Measurements from ENCODE around the gene ZNF236.

ZNF236 gene

GRCh38 chr18:76936877-76937276 is 114.5 kb downstream of the ZNF236 start:
- peaks cover 54% of the 10 kb centered on the region for H3K36me3 ChIP-seq (ENCODE audit: insufficient read depth, low read length)
- H3F3A ChIP-seq (ENCODE audit: insufficient read depth, low read length), result no peaks in the 10 kb centered on the region
- no peak overlapping the region for H3K4me2 ChIP-seq (ENCODE audit: low read length)
- no peak overlapping the region for H3K9ac ChIP-seq (ENCODE audit: low read length)
- TF ChIP-seq CTCF (IDR thresholded peaks at IDR 0.05; ENCODE audit: low read length), result no peak
- no peak for TF ChIP-seq EZH2 (IDR thresholded peaks at IDR 0.05; ENCODE audit: borderline replicate concordance, low read length)
- no peak overlapping the region for H3K27ac ChIP-seq (ENCODE audit: low read depth, low read length, poor library complexity, severe bottlenecking)
- no peak overlapping the region for H2AFZ ChIP-seq (ENCODE audit: low read length)
- H3K79me2 ChIP-seq (ENCODE audit: insufficient read depth, low read length), result no peaks in the 10 kb centered on the region
- no peak overlapping the region for H3K4me3 ChIP-seq (ENCODE audit: low read depth, low read length, poor library complexity, severe bottlenecking)
- no peaks in the 10 kb centered on the region for H4K20me1 ChIP-seq (ENCODE audit: insufficient read depth, low read length)
- no peaks in the 10 kb centered on the region for H3K9me2 ChIP-seq (ENCODE audit: low read depth, low read length)
- H3K4me1 ChIP-seq (ENCODE audit: insufficient read depth, low read length, severe bottlenecking), result no peaks in the 10 kb centered on the region
- no peaks in the 10 kb centered on the region for H3K27me3 ChIP-seq (ENCODE audit: insufficient read depth, low read length)
- no peaks in the 10 kb centered on the region for H3K9me3 ChIP-seq (ENCODE audit: low read length)

- Histone ChIP-seq H3K9me2 (ENCODE audit: low read depth, low read length) (no peaks in the 10 kb centered on the region), H3K4me1 (ENCODE audit: insufficient read depth, low read length, severe bottlenecking) (no peaks in the 10 kb centered on the region), H3K27ac (ENCODE audit: low read depth, low read length, poor library complexity, severe bottlenecking) (no peak overlapping the region), H3K27me3 (ENCODE audit: insufficient read depth, low read length) (no peaks in the 10 kb centered on the region), H3K79me2 (ENCODE audit: insufficient read depth, low read length) (no peaks in the 10 kb centered on the region), H4K20me1 (ENCODE audit: insufficient read depth, low read length) (no peaks in the 10 kb centered on the region), H3K9me3 (ENCODE audit: low read length) (no peaks in the 10 kb centered on the region), H3K36me3 (ENCODE audit: insufficient read depth, low read length) (peaks cover 48% of the 10 kb centered on the region), H3K4me3 (ENCODE audit: low read depth, low read length, poor library complexity, severe bottlenecking) (no peak overlapping the region), H3K4me2 (ENCODE audit: low read length) (no peak overlapping the region), H3F3A (ENCODE audit: insufficient read depth, low read length) (no peaks in the 10 kb centered on the region), H2AFZ (ENCODE audit: low read length) (no peak overlapping the region), H3K9ac (ENCODE audit: low read length) (no peak overlapping the region)
- TF ChIP-seq CTCF (IDR thresholded peaks at IDR 0.05; ENCODE audit: low read length), result no peak
- no peak for TF ChIP-seq EZH2 (IDR thresholded peaks at IDR 0.05; ENCODE audit: borderline replicate concordance, low read length)
Measured at GRCh38 chr18:76937597-76937996, 115.2 kb downstream of the ZNF236 start.

- Histone ChIP-seq H3F3A (ENCODE audit: insufficient read depth, low read length) (no peaks in the 10 kb centered on the region), H3K9me2 (ENCODE audit: low read depth, low read length) (no peaks in the 10 kb centered on the region), H3K27me3 (ENCODE audit: insufficient read depth, low read length) (no peaks in the 10 kb centered on the region), H3K36me3 (ENCODE audit: insufficient read depth, low read length) (peaks cover 43% of the 10 kb centered on the region), H3K79me2 (ENCODE audit: insufficient read depth, low read length) (no peaks in the 10 kb centered on the region), H3K4me1 (ENCODE audit: insufficient read depth, low read length, severe bottlenecking) (no peaks in the 10 kb centered on the region), H3K9ac (ENCODE audit: low read length) (no peak overlapping the region), H2AFZ (ENCODE audit: low read length) (no peak overlapping the region), H3K4me2 (ENCODE audit: low read length) (no peak overlapping the region), H3K4me3 (ENCODE audit: low read depth, low read length, poor library complexity, severe bottlenecking) (no peak overlapping the region), H3K9me3 (ENCODE audit: low read length) (no peaks in the 10 kb centered on the region), H3K27ac (ENCODE audit: low read depth, low read length, poor library complexity, severe bottlenecking) (no peak overlapping the region), H4K20me1 (ENCODE audit: insufficient read depth, low read length) (no peaks in the 10 kb centered on the region)
- TF ChIP-seq CTCF (IDR thresholded peaks at IDR 0.05; ENCODE audit: low read length) (no peak), EZH2 (IDR thresholded peaks at IDR 0.05; ENCODE audit: borderline replicate concordance, low read length) (no peak)
Measured at GRCh38 chr18:76938619-76939018, 116.3 kb downstream of the ZNF236 start.
